Stimulated activated CD8-positive, alpha-beta memory T cell treated with anti-CD3 and anti-CD28 coated beads, Interleukin-12 subunit alpha, Interleukin-12 subunit beta, amount 100 ng/mL, for 1 hour (primary cell): ENCODE data around the gene PPP4R2.

Experiments
- DNase-seq: peaks from one replicate; pipeline ENCODE4 v3.0.0-alpha.2; 2020; ENCODE audit warnings: low read depth

PPP4R2 gene

DNA sequence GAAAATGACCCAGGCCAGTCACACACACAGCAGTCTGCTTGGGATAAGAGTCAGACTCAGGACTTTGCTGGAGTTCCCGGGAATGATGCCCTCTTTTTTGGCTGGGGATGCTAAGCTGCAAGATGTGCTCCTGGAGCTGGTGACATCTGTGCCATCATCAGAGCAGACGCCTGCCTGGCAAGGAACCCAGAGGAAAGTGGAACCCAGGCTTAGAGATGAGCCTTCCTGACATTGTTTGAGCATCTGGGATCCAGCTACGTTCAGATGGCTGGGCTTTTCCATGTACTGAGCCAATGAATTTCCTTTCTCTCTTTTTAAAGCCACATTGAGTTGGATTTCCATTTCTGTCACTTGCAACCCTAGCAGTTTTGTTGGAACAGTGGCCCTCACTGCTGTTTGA lies 118.1 kb downstream of the PPP4R2 start:
- no peak for DNase-seq

DNA sequence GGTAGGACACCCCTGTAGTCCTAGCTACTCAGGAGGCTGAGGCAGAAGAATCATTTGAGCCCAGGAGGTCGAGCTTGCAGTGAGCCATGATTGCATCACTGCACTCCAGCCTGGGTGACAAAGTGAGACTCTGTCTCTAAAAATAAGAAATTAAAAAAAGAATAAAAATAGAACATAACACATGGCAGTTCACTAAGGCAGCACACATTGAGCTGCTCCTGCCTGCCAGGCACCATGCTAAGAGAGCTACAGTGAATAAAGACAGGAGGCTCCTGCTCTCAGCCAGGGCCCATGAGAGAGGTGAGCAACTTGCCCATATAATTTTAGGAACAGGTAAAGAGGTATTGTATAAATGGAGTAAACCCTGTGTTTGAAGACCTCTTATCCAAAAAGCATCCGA lies 119.2 kb downstream of the PPP4R2 start:
- no peak for DNase-seq
